HepG2 (cell line): Measurements from ENCODE around the gene IL3. TPM values are rescaled to one million over a fixed set of nuclear protein-coding genes. Genes with fewer than 3 reads are reported as not detected.

Source experiments
- ATAC-seq: fragments of 200-7000 bp; cut with Tn5 transposase; 3 replicates; pipeline ENCODE4 v1.9.1; 2020; ENCODE audit warnings: mild to moderate bottlenecking, moderate library complexity
- BruUV-seq: library from RNA; stranded (reverse); fragments of 400-500 nt; replicated peaks from 2 replicates; lab custom pipeline; 2021; lab: Mats Ljungman, UMichigan
- CTCF ChIA-PET: fragments of 300-600 bp; formaldehyde crosslinking; extraction: SDS; loops from one replicate; lab custom pipeline; 2021; ENCODE audit warnings: low total read pairs, inconsistent platforms, low intra/inter-chr PET ratio; lab: Yijun Ruan, JAX
- POLR2A ChIA-PET: fragments of 350-600 bp; sonication (Branson Sonifier 250); formaldehyde crosslinking; loops from one replicate; lab custom pipeline; 2020; ENCODE audit warnings: antibody characterized with exemption, inconsistent platforms; lab: Yijun Ruan, JAX
- DNase-seq: peaks from one replicate; pipeline ENCODE4 v3.0.0-alpha.2; 2015; ENCODE audit warnings: low spot score
- FAIRE-seq: peaks from 3 replicates; lab custom pipeline; 2011; peaks lifted over from hg19 to GRCh38; lab: Jason Lieb, UNC
- H2AFZ ChIP-seq: one replicate; pipeline ENCODE4 v1.6.1; 2011; ENCODE audit warnings: low read length, inconsistent platforms
- H3K27ac ChIP-seq: fragments of 300-600 bp; 3 replicates; pipeline ENCODE4 v1.8.0; 2011; ENCODE audit warnings: mixed run types, mild to moderate bottlenecking, mixed read lengths, low read length, inconsistent platforms; ENCODE audit not compliant: insufficient read depth; ENCODE audit errors: extremely low read length
- H3K27me3 ChIP-seq, 2 experiments: fragments of 200-600 bp in 1 of 2; 2 replicates in 1 of 2; 3 replicates in 1 of 2; pipeline versions ENCODE4 v1.6.0 to v1.8.0; 2011; ENCODE audit warnings: low read length in 2 of 2, mild to moderate bottlenecking in 2 of 2, moderate library complexity in 2 of 2, inconsistent platforms in 1 of 2; ENCODE audit not compliant: insufficient read depth in 2 of 2, control insufficient read depth in 1 of 2
- H3K36me3 ChIP-seq, 2 experiments: fragments of 200-600 bp in 1 of 2; replicated peaks in 1 of 2; 2 replicates in 1 of 2; 3 replicates in 1 of 2; pipeline versions ENCODE4 v1.5.1 to v1.8.0; 2011; ENCODE audit warnings: low read length in 2 of 2, inconsistent platforms in 1 of 2; ENCODE audit not compliant: insufficient read depth in 2 of 2, control insufficient read depth in 1 of 2
- H3K4me1 ChIP-seq: 2 replicates; pipeline ENCODE4 v1.5.1; 2012; ENCODE audit warnings: low read length, inconsistent platforms; ENCODE audit not compliant: insufficient read depth
- H3K4me2 ChIP-seq: 2 replicates; pipeline ENCODE4 v1.6.0; 2011; ENCODE audit warnings: low read depth, low read length, inconsistent platforms
- H3K4me3 ChIP-seq, 3 experiments: fragments of 200-600 bp in 1 of 3; sonication (generic), shearing (Covaris generic) in 1 of 3; replicated peaks in 1 of 3; 2 replicates each; pipeline ENCODE4 v1.5.1; 2011 to 2016; ENCODE audit warnings: low read length in 3 of 3, inconsistent platforms in 2 of 3, low read depth in 2 of 3, mild to moderate bottlenecking in 2 of 3, control low read depth in 1 of 3, mixed read lengths in 1 of 3; ENCODE audit not compliant: insufficient read depth in 1 of 3
- H3K79me2 ChIP-seq: one replicate; pipeline ENCODE4 v1.6.1; 2011; ENCODE audit warnings: low read length, inconsistent platforms; ENCODE audit not compliant: insufficient read depth
- H3K9ac ChIP-seq: 2 replicates; pipeline ENCODE4 v1.6.0; 2011; ENCODE audit warnings: mild to moderate bottlenecking, low read depth, low read length, inconsistent platforms; ENCODE audit not compliant: insufficient read depth
- H3K9me3 ChIP-seq: 2 replicates; pipeline ENCODE4 v1.5.1; 2012; ENCODE audit warnings: mild to moderate bottlenecking, low read length
- H4K20me1 ChIP-seq: 2 replicates; pipeline ENCODE4 v1.6.0; 2011; ENCODE audit warnings: inconsistent platforms, mild to moderate bottlenecking, low read length, moderate library complexity; ENCODE audit not compliant: insufficient read depth
- CBX2 ChIP-seq, 2 experiments: fragments of 200-600 bp in 1 of 2; sonication (generic); formaldehyde crosslinking in 1 of 2; IDR thresholded peaks; 2 replicates each; pipeline versions ENCODE4 v1.7.0 to v1.8.1; 2018 to 2022; ENCODE audit warnings: low read depth in 2 of 2, low read length in 1 of 2, mild to moderate bottlenecking in 1 of 2, missing genetic modification reagents in 1 of 2
- KLF16 ChIP-seq, 2 experiments: sonication (generic) in 1 of 2; formaldehyde crosslinking in 1 of 2; IDR thresholded peaks; 2 replicates each; pipeline versions ENCODE4 v1.6.1 to v1.8.0; 2016 to 2023; ENCODE audit warnings: missing genetic modification reagents in 2 of 2, missing compliant biosample characterization in 1 of 2
- RAD21 ChIP-seq: fragments of 450-650 bp; formaldehyde crosslinking; IDR thresholded peaks from 2 replicates; pipeline ENCODE4 v1.5.0; 2020; ENCODE audit warnings: mild to moderate bottlenecking
- RARG ChIP-seq: sonication (generic); formaldehyde crosslinking; IDR thresholded peaks from 2 replicates; pipeline ENCODE4 v1.4.0; 2020; ENCODE audit warnings: low read depth, mild to moderate bottlenecking, missing genetic modification reagents
- STAG1 ChIP-seq: sonication (generic); formaldehyde crosslinking; IDR thresholded peaks from 2 replicates; pipeline ENCODE4 v1.4.0; 2020; ENCODE audit warnings: missing genetic modification reagents
- ZNF562 ChIP-seq: sonication (generic); formaldehyde crosslinking; IDR thresholded peaks from 2 replicates; pipeline ENCODE4 v1.8.0; 2022; ENCODE audit warnings: missing genetic modification reagents, borderline replicate concordance
- WGBS: methylation state at CpG from one replicate; pipeline ENCODE4 v1.1.6; 2017; ENCODE audit warnings: low lambda C conversion rate; 5-methylcytosine and 5-hydroxymethylcytosine counted together
- in situ Hi-C: cut with HindIII; loops from 2 replicates; pipeline ENCODE4 v1.10.0; 2017; ENCODE audit warnings: low pct_unique_long_range_greater_than_20kb; ENCODE audit not compliant: extremely low pct_ligation_motif_present
- intact Hi-C: fragments of 100-400 bp; cut with micrococcal nuclease; formaldehyde crosslinking; loops from one replicate; pipeline ENCODE4 v1.10.0; 2022; ENCODE audit not compliant: unreplicated experiment
- polyA plus RNA-seq, 8 experiments: library from polyadenylated mRNA; depleted of rRNA in 3 of 8; stranded (reverse) in 7 of 8; unstranded in 1 of 8; fragments of >200 nt; fragmentation: Illumina TruSeq in 4 of 8; extraction: Trizol in 4 of 8; gene quantifications; 2 replicates each; pipeline versions ENCODE4 v1.2.1 to v1.2.3, GENCODE V29; 2011 to 2016; ENCODE audit warnings: low read depth in 4 of 8, missing spikeins in 1 of 8, mixed read lengths in 1 of 8; ENCODE audit not compliant: insufficient read depth in 1 of 8
- total RNA-seq, 5 experiments: library from RNA; depleted of rRNA; stranded (reverse); fragments of >200 nt; fragmentation: Illumina TruSeq; extraction: Trizol; gene quantifications; 2 replicates each; pipeline ENCODE4 v1.2.3, GENCODE V29; 2016; ENCODE audit warnings: low read depth in 1 of 5

IL3 gene
- total and polyA plus RNA-seq, 2 of the 13 experiments (the other 11 are each of a cell fraction or from before 2014, with no cell fraction given): not detected

DNA sequence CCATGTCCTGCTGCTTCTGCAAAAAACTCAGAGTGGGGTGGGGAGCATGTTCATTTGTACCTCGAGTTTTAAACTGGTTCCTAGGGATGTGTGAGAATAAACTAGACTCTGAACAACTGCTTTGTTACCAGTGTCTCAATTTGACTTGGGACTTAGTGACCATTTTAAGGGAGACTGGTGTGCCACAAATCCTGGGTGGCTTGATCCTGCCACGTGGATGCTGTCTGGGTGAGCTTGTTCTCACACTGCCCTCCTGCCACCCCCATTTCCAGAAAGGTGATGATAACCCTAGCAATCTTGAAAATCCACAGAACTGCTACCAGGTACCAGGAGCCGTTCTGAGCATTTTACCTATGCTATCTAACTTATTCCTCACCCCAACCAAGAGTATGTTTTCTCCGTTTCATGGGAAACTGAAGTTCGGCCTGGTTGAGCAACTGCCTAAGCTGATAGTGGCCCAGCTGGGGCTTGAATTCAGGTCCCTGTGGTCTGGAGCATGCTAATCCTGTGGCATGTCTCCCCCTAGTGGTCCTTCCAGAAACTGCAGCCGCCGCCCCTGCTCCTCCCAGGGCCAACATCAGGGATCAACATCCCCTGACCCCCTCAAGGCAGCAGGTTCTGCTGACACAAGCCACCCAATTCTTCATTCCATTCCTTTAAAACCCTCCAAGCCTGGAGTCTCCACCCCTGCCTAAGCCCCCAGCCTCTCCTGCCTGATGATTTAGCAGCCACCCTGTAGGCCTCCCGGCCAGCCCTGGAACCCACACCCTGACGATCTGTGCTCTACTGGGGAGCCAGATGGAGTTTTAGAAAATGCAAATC is 2.8 kb downstream of the IL3 start (continued):
- TF ChIP-seq CBX2 (IDR thresholded peaks at IDR 0.05; ENCODE audit: low read depth, low read length): no peak
- TF ChIP-seq CBX2 (CRISPR knock-in tag; IDR thresholded peaks at IDR 0.05; ENCODE audit: low read depth): no peak
- TF ChIP-seq STAG1 (CRISPR knock-in tag): peak; percentile 91
- TF ChIP-seq ZNF562: no peak
- TF ChIP-seq KLF16 (CRISPR knock-in tag; IDR thresholded peaks at IDR 0.05): no peak
- peak; percentile 76 for TF ChIP-seq RAD21

DNA sequence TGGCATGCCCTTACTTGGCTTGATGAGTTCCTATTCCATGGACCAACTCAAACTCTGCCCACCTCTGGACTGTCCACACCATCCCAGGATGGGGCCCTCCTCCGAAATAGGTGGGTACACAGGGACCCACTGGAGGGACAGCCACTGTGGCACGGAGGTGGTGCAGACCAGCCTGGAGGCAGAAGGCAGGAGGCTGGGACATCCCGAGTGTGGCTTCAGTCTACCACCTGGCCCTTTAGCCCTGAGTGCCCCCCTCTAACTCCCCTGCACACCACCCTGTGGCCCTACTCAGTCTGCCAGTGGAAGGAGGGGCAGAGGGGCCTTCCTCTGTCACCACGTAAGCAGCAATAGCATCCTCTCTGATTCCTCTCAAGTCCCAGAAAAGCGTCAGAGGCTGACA is 3.7 kb downstream of the IL3 start:
- CTCF ChIA-PET: interaction anchor here (2.1 kb wide), 1 partner anchor 70 kb away, joined by 25 read pairs; no protein-coding TSS in a partner anchor
- no peaks in the 10 kb centered on the region for H3K9me3 ChIP-seq
- WGBS: 28% methylated on average over 2 of the region's 5 CpGs
- in situ Hi-C loops: no loop called here
- no peak overlapping the region for H3K4me2 ChIP-seq
- H2AFZ ChIP-seq: no peak overlapping the region
- intact Hi-C loops: no loop called here
- DNase-seq (no peak), FAIRE-seq (no peak), ATAC-seq (no peak)
- POLR2A ChIA-PET: no interaction called here
- H3K27ac ChIP-seq: no peak overlapping the region
- H3K79me2 ChIP-seq: no peaks in the 10 kb centered on the region
- no peaks in the 10 kb centered on the region for H4K20me1 ChIP-seq
- no peak for TF ChIP-seq RARG (CRISPR knock-in tag)
- H3K4me1 ChIP-seq: peaks cover 9% of the 10 kb centered on the region
- peaks cover 3 to 24% of the 10 kb centered on the region in 2 experiments; a peak in 3 of 5 replicates for H3K27me3 ChIP-seq
- no TSS peak for BruUV-seq
- no peak overlapping the region for H3K4me3 ChIP-seq
- no peak overlapping the region for H3K9ac ChIP-seq
- no peaks in the 10 kb centered on the region for H3K36me3 ChIP-seq
